OCI-LY7 (cell line): ENCODE data around the gene GSG1. TPM values are rescaled to one million over a fixed set of nuclear protein-coding genes. Genes with fewer than 3 reads are reported as not detected.

Experiments
- BruUV-seq: library from RNA; stranded (reverse); fragments of 400-500 nt; replicated peaks from 2 replicates; lab custom pipeline; 2021; lab: Mats Ljungman, UMichigan
- CTCF ChIA-PET: fragments of 300-600 bp; sonication (Branson Sonifier 250); formaldehyde crosslinking; loops from one replicate; lab custom pipeline; 2022; ENCODE audit warnings: antibody characterized with exemption; ENCODE audit not compliant: unreplicated experiment; lab: Charles Lee
- POLR2A ChIA-PET: fragments of 300-600 bp; sonication (Branson Sonifier 250); formaldehyde crosslinking; loops from one replicate; lab custom pipeline; 2022; ENCODE audit warnings: antibody characterized with exemption; lab: Charles Lee
- DNase-seq: peaks from one replicate; pipeline ENCODE4 v3.0.0-alpha.2; 2015; ENCODE audit warnings: low spot score
- H2AFZ ChIP-seq: fragments of 200-600 bp; sonication (generic), shearing (Covaris generic); 2 replicates; pipeline ENCODE4 v1.6.1; 2014; ENCODE audit warnings: mild to moderate bottlenecking, antibody characterized with exemption, low read length, moderate library complexity
- H3K27ac ChIP-seq: fragments of 200-600 bp; sonication (generic); 2 replicates; pipeline ENCODE4 v1.5.1; 2014; ENCODE audit warnings: mixed run types, low read depth, mild to moderate bottlenecking, moderate library complexity, low read length, inconsistent platforms; ENCODE audit not compliant: poor library complexity, severe bottlenecking
- H3K36me3 ChIP-seq: fragments of 200-600 bp; sonication (generic); 2 replicates; pipeline ENCODE4 v1.6.1; 2014; ENCODE audit warnings: mild to moderate bottlenecking, antibody characterized with exemption, low read length, moderate library complexity, mixed read lengths; ENCODE audit not compliant: insufficient read depth
- H3K4me1 ChIP-seq: fragments of 200-600 bp; sonication (generic); 2 replicates; pipeline ENCODE4 v1.5.1; 2014; ENCODE audit warnings: mild to moderate bottlenecking, low read length; ENCODE audit not compliant: insufficient read depth, poor library complexity, severe bottlenecking
- H3K4me2 ChIP-seq: fragments of 200-600 bp; sonication (generic); 2 replicates; pipeline ENCODE4 v1.6.1; 2014; ENCODE audit warnings: mild to moderate bottlenecking, low read length
- H3K4me3 ChIP-seq: fragments of 200-600 bp; sonication (generic); 2 replicates; pipeline ENCODE4 v1.5.1; 2014; ENCODE audit warnings: mild to moderate bottlenecking, low read depth, low read length; ENCODE audit not compliant: poor library complexity, severe bottlenecking
- H3K79me2 ChIP-seq: fragments of 200-600 bp; sonication (generic); 2 replicates; pipeline ENCODE4 v1.6.1; 2016; ENCODE audit warnings: low read depth, mild to moderate bottlenecking, low read length, moderate library complexity, mixed read lengths; ENCODE audit not compliant: insufficient read depth
- H3K9me2 ChIP-seq: fragments of 200-600 bp; sonication (generic); 2 replicates; pipeline ENCODE4 v1.6.1; 2016; ENCODE audit warnings: mild to moderate bottlenecking, low read length, mixed read lengths; ENCODE audit not compliant: insufficient read depth
- H3K9me3 ChIP-seq: fragments of 200-600 bp; sonication (generic); 2 replicates; pipeline ENCODE4 v1.6.1; 2014; ENCODE audit warnings: mild to moderate bottlenecking, mixed run types, low read length, mixed read lengths
- H4K20me1 ChIP-seq: fragments of 200-600 bp; sonication (generic); 2 replicates; pipeline ENCODE4 v1.6.1; 2014; ENCODE audit warnings: mild to moderate bottlenecking, antibody characterized with exemption, low read length, moderate library complexity, mixed read lengths; ENCODE audit not compliant: insufficient read depth
- CTCF ChIP-seq: fragments of 200-600 bp; sonication (generic); conservative IDR thresholded peaks from 2 replicates; pipeline ENCODE4 v1.5.1; 2014; ENCODE audit warnings: mild to moderate bottlenecking, antibody characterized with exemption, low read length, moderate library complexity, mixed read lengths
- EZH2phosphoT487 ChIP-seq: fragments of 200-600 bp; sonication (generic); IDR thresholded peaks from 2 replicates; pipeline ENCODE4 v1.6.1; 2018; ENCODE audit warnings: low read depth, borderline replicate concordance, mild to moderate bottlenecking, mixed run types, antibody characterized with exemption, low read length, moderate library complexity, mixed read lengths
- intact Hi-C: fragments of 100-400 bp; cut with micrococcal nuclease; formaldehyde crosslinking; loops from one replicate; pipeline ENCODE4 v1.10.0; 2022; ENCODE audit not compliant: unreplicated experiment
- total RNA-seq, 2 experiments: library from RNA; depleted of rRNA in 1 of 2; stranded (reverse); fragments of >200 nt in 1 of 2; shearing (Covaris generic) in 1 of 2; gene quantifications; 2 replicates each; pipeline ENCODE4 v1.2.3, GENCODE V29; 2014 to 2022

The GSG1 gene
- total RNA-seq, 2 experiments from 2014 or later = not detected

DNA sequence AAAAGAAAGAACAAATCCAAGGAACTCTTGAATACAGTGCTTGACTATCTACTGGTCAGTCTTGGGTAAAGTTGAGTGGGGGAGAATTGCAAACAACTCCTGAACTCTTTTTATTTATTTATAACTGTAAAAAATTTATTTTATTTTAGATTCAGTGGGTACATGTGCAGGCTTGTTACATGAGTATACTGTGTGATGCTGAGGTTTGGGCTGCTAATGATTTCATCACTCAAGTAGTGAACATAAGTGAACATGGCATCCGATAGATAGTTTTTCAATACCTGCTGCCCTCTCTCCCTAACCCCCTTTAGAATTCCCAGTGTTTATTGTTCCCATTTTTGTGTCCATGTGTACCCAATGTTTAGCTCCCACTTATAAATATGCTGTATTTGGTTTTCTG is 3.2 kb upstream of the GSG1 start:
- no peak overlapping the region for H3K4me3 ChIP-seq
- H2AFZ ChIP-seq = no peak overlapping the region
- no peaks in the 10 kb centered on the region for H3K79me2 ChIP-seq
- H3K9me3 ChIP-seq = no peaks in the 10 kb centered on the region
- H3K27ac ChIP-seq = no peak overlapping the region
- H3K4me1 ChIP-seq = peaks cover 6% of the 10 kb centered on the region
- POLR2A ChIA-PET = no interaction called here
- intact Hi-C loops = no loop called here
- H3K9me2 ChIP-seq = no peaks in the 10 kb centered on the region
- H3K4me2 ChIP-seq = no peak overlapping the region
- no peak for DNase-seq
- CTCF ChIA-PET = no interaction called here
- no TSS peak for BruUV-seq
- TF ChIP-seq EZH2phosphoT487 = no peak
- no peak for TF ChIP-seq CTCF
- no peaks in the 10 kb centered on the region for H4K20me1 ChIP-seq
- H3K36me3 ChIP-seq = no peaks in the 10 kb centered on the region

- no peaks in the 10 kb centered on the region for H3K79me2 ChIP-seq
- H2AFZ ChIP-seq = no peak overlapping the region
- no peak for TF ChIP-seq CTCF
- no peak for TF ChIP-seq EZH2phosphoT487
- H4K20me1 ChIP-seq = no peaks in the 10 kb centered on the region
- BruUV-seq = no TSS peak
- H3K36me3 ChIP-seq = no peaks in the 10 kb centered on the region
- no peak for DNase-seq
- no peak overlapping the region for H3K4me3 ChIP-seq
- ChIA-PET POLR2A (interaction anchor here (0.7 kb wide), 1 partner anchor 703 kb away, joined by 6 read pairs; no protein-coding TSS in a partner anchor), CTCF (no interaction called here)
- H3K9me3 ChIP-seq = no peaks in the 10 kb centered on the region
- H3K4me2 ChIP-seq = no peak overlapping the region
- H3K27ac ChIP-seq = no peak overlapping the region
- peaks cover 12% of the 10 kb centered on the region for H3K4me1 ChIP-seq
- H3K9me2 ChIP-seq = no peaks in the 10 kb centered on the region
- intact Hi-C loops = no loop called here
Measured at GRCh38 chr12:13105781-13106180, 2.3 kb upstream of the GSG1 start.

GRCh38 chr12:13104409-13104808 is 942 bp upstream of the GSG1 start:
- BruUV-seq = no TSS peak
- H3K9me2 ChIP-seq = no peaks in the 10 kb centered on the region
- ChIA-PET CTCF (no interaction called here), POLR2A (interaction anchor here (1.1 to 1.2 kb wide), 2 partner anchors 11 to 32 kb away, joined by 5 to 6 read pairs; no protein-coding TSS in a partner anchor)
- H3K79me2 ChIP-seq = no peaks in the 10 kb centered on the region
- DNase-seq = no peak
- H3K36me3 ChIP-seq = no peaks in the 10 kb centered on the region
- H3K4me1 ChIP-seq = peaks cover 26% of the 10 kb centered on the region
- intact Hi-C loops = no loop called here
- no peaks in the 10 kb centered on the region for H3K9me3 ChIP-seq
- no peak overlapping the region for H3K4me2 ChIP-seq
- H2AFZ ChIP-seq = no peak overlapping the region
- no peaks in the 10 kb centered on the region for H4K20me1 ChIP-seq
- H3K4me3 ChIP-seq = no peak overlapping the region
- H3K27ac ChIP-seq = no peak overlapping the region
- TF ChIP-seq EZH2phosphoT487 = no peak
- TF ChIP-seq CTCF = no peak
